AG09319 (cell line): ENCODE data around the gene CDHR3.

Experiments
- DNase-seq: peaks from one replicate; pipeline ENCODE4 v3.0.0-alpha.2; 2010; ENCODE audit warnings: low read depth; ENCODE audit errors: extremely low read depth
- TF ChIP-seq, protein P1 (sequence below): IDR thresholded peaks from 2 replicates; pipeline ENCODE4 v1.5.1; 2011; ENCODE audit warnings: low read depth, mild to moderate bottlenecking, inconsistent platforms, low read length, moderate library complexity

The CDHR3 gene

DNA sequence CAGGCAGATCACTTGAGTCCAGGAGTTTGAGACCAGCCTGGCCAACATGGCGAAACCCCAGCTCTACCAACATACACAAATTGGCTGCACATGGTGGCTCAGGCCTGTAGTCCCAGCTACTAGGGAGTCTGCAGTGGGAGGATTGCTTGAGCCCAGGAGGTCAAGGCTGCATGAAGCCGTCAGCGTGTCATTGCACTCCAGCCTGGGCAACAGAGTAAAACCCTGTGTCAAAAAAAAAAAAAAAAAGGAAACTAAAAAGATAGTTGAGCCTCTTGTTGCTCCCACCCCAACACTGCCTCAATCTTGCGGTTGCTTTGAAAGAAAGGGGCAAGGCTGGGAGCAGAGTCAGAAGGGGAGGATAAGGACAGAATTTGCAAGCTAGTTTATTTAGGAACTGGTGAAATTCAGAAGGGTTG, 79.1 kb downstream of the CDHR3 start:
- TF ChIP-seq, protein P1, sequence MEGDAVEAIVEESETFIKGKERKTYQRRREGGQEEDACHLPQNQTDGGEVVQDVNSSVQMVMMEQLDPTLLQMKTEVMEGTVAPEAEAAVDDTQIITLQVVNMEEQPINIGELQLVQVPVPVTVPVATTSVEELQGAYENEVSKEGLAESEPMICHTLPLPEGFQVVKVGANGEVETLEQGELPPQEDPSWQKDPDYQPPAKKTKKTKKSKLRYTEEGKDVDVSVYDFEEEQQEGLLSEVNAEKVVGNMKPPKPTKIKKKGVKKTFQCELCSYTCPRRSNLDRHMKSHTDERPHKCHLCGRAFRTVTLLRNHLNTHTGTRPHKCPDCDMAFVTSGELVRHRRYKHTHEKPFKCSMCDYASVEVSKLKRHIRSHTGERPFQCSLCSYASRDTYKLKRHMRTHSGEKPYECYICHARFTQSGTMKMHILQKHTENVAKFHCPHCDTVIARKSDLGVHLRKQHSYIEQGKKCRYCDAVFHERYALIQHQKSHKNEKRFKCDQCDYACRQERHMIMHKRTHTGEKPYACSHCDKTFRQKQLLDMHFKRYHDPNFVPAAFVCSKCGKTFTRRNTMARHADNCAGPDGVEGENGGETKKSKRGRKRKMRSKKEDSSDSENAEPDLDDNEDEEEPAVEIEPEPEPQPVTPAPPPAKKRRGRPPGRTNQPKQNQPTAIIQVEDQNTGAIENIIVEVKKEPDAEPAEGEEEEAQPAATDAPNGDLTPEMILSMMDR, result no peak

DNA sequence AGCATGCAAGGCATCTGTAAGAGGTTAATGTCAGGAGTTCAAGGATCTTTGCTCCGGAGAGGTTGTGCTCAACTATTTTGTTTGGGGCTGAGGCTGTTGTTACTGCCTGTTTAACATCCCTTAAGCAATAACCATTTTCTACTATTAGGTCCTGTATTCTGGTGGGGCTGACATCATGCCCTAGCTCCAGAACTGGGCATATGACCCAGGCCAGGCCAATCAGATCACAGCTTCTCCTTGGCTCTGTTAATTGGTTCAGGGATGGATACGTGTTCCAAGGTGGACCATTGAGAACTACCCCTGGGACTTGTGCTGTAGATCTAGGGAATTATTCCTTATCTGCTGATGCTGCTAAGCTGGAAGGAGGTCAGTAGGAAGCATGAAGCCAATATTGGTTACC, 82.1 kb downstream of the CDHR3 start:
- TF ChIP-seq, protein P1, result no peak

More for the DNA sequence above, 79.1 kb downstream of the CDHR3 start:
- DNase-seq, result no peak

DNA sequence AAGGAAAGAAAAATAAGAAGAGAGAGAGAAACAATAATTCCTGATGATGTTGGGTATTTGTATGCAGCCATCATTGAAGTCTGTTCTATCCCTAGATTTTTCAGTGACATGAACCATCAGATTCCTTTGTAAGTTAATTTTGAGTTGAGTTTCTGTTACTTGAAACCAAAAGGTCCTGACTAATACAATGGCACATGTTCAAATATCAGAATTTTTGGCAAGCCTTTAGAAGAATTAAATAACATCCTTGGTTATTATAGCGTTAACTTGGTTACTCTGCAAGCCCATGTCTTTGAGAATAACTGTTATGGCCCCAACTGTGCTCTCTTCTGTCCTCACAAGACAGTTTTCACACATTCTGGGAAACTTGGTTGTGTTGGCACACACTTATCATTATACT, 82.5 kb downstream of the CDHR3 start:
- TF ChIP-seq, protein P1, result no peak
- DNase-seq, result no peak

More for the DNA sequence above, 82.1 kb downstream of the CDHR3 start:
- DNase-seq, result no peak

- TF ChIP-seq, protein P1, result no peak
- DNase-seq, result no peak
Observed at GRCh38 chr7:106047184-106047583, 84.1 kb downstream of the CDHR3 start.

DNA sequence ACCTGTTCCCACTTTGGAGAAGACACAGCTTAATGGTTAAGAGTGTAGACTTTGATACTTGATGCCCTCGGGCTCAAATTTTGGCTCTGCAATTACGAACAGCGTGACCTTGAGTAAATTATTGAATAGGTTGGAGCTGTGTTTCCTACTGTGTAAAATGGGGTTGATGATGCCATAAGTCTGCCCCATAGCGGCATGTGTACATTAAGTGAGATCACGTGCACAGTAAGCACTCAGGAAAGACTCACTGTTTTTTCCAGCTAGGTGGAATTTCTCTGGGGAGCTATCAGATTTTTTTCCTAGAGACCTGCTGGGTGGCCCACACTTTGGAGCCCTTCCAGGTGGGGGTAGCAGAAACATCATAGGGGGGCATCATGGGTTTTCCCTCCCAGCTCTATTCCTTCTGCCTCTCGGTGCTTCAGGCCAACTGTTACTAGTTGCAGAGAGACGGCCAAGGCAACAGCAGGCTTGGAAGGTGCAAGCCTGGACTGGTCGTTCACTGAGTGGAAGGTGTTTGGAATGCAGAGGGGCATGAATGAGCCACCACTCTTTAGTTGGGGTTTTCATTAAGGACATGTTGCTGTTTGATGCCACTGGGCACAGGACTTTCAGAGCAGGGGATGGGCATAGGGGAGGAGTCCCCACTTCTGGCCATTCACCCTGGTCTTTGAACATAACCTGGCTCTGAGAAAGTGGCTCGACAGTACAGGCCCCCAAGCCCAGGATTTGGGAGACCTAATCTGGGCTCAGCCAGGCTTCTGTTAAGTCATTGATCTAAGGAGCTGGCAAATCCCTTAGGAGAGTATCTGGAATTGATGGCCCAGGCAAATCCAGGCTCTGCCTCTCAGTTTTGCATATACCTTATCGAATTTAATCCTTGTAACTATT, 85.0 kb downstream of the CDHR3 start:
- TF ChIP-seq, protein P1, result no peak
- no peak for DNase-seq

GRCh38 chr7:106048706-106049020, 85.6 kb downstream of the CDHR3 start:
- TF ChIP-seq, protein P1, result no peak
- no peak for DNase-seq

GRCh38 chr7:106049139-106049752, 86.2 kb downstream of the CDHR3 start:
- TF ChIP-seq, protein P1, result no peak
- DNase-seq, result no peak
